DMS 273 (cell line): ENCODE results near the gene PODXL.

ENCODE experiments used
- DNase-seq: peaks from one replicate; lab custom pipeline; 2025; ENCODE audit not compliant: unreplicated experiment; lab: John Stamatoyannopoulos, UW

PODXL gene

GRCh38 chr7:131455001-131455400, 101.4 kb downstream of the PODXL start:
- no peak for DNase-seq

GRCh38 chr7:131454498-131454897, 101.9 kb downstream of the PODXL start:
- no peak for DNase-seq
